Measurements from ENCODE around the gene EXTL2.

GRCh38 chr1:100875228-100875627 is 19.4 kb downstream of the EXTL2 start:
- TF ChIP-seq CTCF (IDR thresholded peaks at IDR 0.05) (no peak), EZH2 (IDR thresholded peaks at IDR 0.05; ENCODE audit: borderline replicate concordance, insufficient read depth, low read depth, low read length, poor library complexity, severe bottlenecking) (no peak)

All from B cell (primary cell).